Rectal smooth muscle tissue (tissue), 1 donor: ENCODE results near the gene ZNF467.

Experiments
- H3K27ac ChIP-seq: one replicate; pipeline ENCODE4 v1.7.0; 2013; ENCODE audit warnings: low read depth, low read length, inconsistent platforms
- H3K27me3 ChIP-seq: one replicate; pipeline ENCODE4 v1.7.0; 2013; ENCODE audit warnings: low read length; ENCODE audit not compliant: control insufficient read depth, insufficient read depth
- H3K36me3 ChIP-seq: one replicate; pipeline ENCODE4 v1.7.0; 2013; ENCODE audit warnings: low read length; ENCODE audit not compliant: control insufficient read depth, insufficient read depth
- H3K4me1 ChIP-seq: one replicate; pipeline ENCODE4 v1.7.0; 2013; ENCODE audit warnings: low read length; ENCODE audit not compliant: control insufficient read depth, insufficient read depth
- H3K4me3 ChIP-seq: one replicate; pipeline ENCODE4 v1.7.0; 2013; ENCODE audit warnings: low read length
- H3K9ac ChIP-seq: one replicate; pipeline ENCODE4 v1.7.0; 2013; ENCODE audit warnings: low read length

ZNF467 gene

GRCh38 chr7:149771720-149772240 lies 1.6 kb downstream of the ZNF467 start:
- Histone ChIP-seq H3K9ac (peak overlapping the region; percentile 21), H3K27me3 (no peaks in the 10 kb centered on the region), H3K4me3 (peak overlapping the region; percentile 80), H3K27ac (peak overlapping the region; percentile 72), H3K36me3 (no peaks in the 10 kb centered on the region), H3K4me1 (no peaks in the 10 kb centered on the region)

DNA sequence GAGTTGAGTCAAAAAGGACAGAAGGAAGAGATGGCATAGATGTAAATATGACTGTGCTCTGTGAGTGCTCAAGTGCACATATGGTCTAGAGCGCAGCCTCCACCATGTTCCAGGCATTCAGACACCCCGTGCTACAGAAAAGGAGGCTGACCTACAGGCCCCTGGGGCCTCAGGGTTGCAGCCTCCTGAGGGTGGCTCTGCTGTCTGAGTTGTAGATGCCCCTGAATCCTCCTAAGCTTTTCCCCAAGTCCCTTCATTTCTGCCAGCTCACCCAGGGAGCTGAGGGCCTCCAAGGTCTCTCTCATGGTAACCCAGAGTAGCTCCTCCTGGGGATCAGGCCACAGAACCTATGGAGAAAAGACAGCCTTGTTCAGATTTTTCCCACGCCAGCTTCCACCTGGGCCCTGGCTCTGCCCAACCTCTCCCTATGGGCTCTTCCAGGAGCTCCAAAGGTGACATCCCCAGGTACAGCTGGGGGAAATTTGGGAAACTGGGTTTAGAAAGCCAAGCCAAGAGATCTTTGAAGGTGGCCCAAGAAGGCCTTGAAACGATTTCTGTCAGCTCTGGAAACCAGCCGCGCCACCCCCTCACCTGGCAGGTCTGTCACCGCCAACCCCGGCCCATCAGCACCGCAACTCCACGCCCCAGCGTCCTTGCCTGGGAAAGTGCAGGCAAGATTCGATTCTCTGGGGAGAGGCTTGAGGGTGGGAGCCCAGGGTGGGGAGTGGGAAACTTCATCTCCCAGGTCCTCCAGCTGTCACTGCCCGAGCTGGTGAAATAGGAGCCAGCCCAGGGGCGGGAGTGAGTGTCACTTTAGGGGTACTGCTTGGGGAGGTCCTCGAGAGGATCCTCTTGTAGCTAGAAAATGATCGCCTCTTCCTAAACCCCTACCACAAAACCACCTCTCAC lies 2.4 kb downstream of the ZNF467 start:
- Histone ChIP-seq H3K36me3 (no peaks in the 10 kb centered on the region), H3K27ac (peak overlapping the region; percentile 56), H3K9ac (no peak overlapping the region), H3K27me3 (no peaks in the 10 kb centered on the region), H3K4me3 (peak overlapping the region; percentile 64), H3K4me1 (no peaks in the 10 kb centered on the region)

DNA sequence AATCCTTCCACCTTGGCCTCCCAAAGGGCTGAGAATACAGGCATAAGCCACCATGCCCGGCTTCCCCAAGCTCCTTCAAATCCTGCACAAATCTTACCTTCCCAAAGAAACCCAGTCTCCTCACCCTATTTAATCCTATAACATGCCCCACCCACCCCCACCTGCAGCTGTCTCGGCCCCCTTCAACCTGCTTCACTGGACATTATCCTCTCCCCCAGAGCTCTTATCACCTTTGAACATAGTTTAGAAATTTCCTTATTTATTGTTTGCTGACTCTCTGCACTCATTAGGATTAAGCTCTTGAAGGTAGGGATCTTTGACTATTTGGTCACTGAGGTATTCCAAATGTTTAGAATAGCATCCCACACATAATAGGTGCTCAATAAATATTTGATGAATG lies 3.5 kb downstream of the ZNF467 start:
- no peak overlapping the region for H3K9ac ChIP-seq
- no peaks in the 10 kb centered on the region for H3K36me3 ChIP-seq
- no peak overlapping the region for H3K27ac ChIP-seq
- H3K4me3 ChIP-seq, result no peak overlapping the region
- no peaks in the 10 kb centered on the region for H3K27me3 ChIP-seq
- no peaks in the 10 kb centered on the region for H3K4me1 ChIP-seq

GRCh38 chr7:149768931-149769330 lies 4.5 kb downstream of the ZNF467 start:
- Histone ChIP-seq H3K9ac (no peak overlapping the region), H3K27me3 (no peaks in the 10 kb centered on the region), H3K4me1 (no peaks in the 10 kb centered on the region), H3K36me3 (no peaks in the 10 kb centered on the region), H3K4me3 (no peak overlapping the region), H3K27ac (no peak overlapping the region)

DNA sequence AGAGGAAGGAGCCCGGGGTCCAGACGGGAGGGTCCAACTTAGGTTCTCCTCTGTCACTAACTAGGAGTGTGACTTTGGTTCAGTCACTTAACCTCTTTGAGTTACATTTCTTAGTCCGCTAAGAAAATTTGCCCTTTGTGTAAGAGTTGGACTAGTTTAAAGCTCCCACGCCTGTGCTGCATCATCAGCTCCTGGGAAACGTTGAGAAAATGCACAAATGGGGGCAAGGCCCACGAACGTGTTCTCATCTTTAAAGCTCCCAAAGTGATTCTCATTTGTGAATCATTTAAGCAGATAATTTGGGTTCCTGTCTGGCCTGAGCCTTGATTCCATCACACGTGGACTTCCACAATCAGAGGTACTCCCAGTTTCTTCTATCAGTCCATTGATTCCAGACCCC lies 6.3 kb downstream of the ZNF467 start:
- no peak overlapping the region for H3K4me3 ChIP-seq
- H3K27me3 ChIP-seq, result no peaks in the 10 kb centered on the region
- H3K4me1 ChIP-seq, result no peaks in the 10 kb centered on the region
- no peaks in the 10 kb centered on the region for H3K36me3 ChIP-seq
- H3K27ac ChIP-seq, result no peak overlapping the region
- H3K9ac ChIP-seq, result no peak overlapping the region

DNA sequence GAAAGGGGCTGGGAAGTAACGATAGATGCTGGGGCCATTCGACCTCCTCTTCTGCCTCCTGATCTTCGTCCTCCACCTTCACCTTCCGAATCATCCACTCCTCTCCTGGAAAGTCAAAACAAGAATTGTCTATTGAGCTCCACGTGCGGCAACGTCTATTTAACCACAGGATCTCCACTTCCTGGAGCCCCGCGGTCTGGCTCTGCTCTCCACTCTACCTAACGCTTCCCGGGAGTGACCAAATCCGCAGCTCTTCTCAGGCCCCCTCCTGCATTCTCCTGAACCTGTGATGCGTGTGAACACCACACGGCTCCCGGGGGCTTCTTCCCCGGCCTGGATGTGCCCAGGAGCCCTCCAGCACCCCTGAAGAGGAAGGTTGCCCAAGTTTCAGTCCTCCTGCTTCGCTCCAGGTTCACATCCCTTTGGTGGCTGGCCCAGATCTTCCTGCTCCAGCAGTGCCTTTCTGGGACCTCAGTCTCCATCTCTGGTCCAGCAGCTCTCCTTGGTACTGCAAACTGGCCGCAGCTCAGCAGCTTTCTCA lies 7.2 kb downstream of the ZNF467 start:
- Histone ChIP-seq H3K27ac (no peak overlapping the region), H3K36me3 (no peaks in the 10 kb centered on the region), H3K4me3 (no peak overlapping the region), H3K9ac (no peak overlapping the region), H3K27me3 (no peaks in the 10 kb centered on the region), H3K4me1 (no peaks in the 10 kb centered on the region)

DNA sequence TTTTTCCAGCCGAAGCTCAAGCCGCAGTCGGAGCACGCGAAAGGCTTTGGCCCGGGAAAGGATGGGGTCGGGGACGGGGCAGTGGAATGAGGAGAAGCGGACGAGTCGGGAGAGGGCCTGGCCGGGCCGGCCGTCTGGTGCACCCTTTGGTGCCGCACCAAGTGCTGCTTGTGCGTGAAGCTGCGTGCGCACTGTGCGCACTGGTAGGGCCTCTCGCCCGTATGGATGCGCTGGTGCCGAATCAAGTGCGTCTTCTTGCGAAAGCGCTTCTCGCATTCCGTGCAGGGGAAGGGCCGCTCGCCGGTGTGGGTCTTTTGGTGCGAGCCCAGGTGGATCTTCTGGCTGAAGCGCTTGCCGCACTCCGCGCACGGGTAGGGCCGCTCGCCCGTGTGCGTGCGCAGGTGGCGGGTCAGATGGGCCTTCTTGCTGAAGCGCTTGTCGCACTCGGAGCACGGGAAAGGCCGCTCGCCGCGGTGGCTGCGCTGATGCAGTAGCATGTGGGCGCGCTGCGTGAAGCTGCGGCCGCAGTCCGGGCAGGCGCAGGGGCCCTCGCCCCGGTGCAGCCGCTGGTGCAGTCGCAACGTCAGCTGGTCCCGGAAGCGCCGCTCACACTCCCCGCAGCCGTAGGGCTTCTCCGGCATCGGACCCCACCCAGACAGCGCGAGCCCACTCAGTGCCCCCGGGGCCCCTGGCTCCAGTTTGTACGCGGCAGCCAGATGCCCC lies 7.8 kb downstream of the ZNF467 start:
- no peaks in the 10 kb centered on the region for H3K36me3 ChIP-seq
- no peaks in the 10 kb centered on the region for H3K4me1 ChIP-seq
- no peak overlapping the region for H3K9ac ChIP-seq
- H3K27ac ChIP-seq, result no peak overlapping the region
- no peak overlapping the region for H3K4me3 ChIP-seq
- H3K27me3 ChIP-seq, result no peaks in the 10 kb centered on the region

GRCh38 chr7:149764481-149765398 lies 8.6 kb downstream of the ZNF467 start:
- no peak overlapping the region for H3K4me3 ChIP-seq
- H3K36me3 ChIP-seq, result no peaks in the 10 kb centered on the region
- no peaks in the 10 kb centered on the region for H3K27me3 ChIP-seq

GRCh38 chr7:149763563-149764240 lies 9.7 kb downstream of the ZNF467 start:
- Histone ChIP-seq H3K27ac (no peak overlapping the region), H3K4me3 (no peak overlapping the region), H3K9ac (no peak overlapping the region), H3K27me3 (no peaks in the 10 kb centered on the region), H3K36me3 (no peaks in the 10 kb centered on the region), H3K4me1 (no peaks in the 10 kb centered on the region)

More at GRCh38 chr7:149764481-149765398, 8.6 kb downstream of the ZNF467 start:
- H3K27ac ChIP-seq, result no peak overlapping the region
- no peaks in the 10 kb centered on the region for H3K4me1 ChIP-seq
- no peak overlapping the region for H3K9ac ChIP-seq

DNA sequence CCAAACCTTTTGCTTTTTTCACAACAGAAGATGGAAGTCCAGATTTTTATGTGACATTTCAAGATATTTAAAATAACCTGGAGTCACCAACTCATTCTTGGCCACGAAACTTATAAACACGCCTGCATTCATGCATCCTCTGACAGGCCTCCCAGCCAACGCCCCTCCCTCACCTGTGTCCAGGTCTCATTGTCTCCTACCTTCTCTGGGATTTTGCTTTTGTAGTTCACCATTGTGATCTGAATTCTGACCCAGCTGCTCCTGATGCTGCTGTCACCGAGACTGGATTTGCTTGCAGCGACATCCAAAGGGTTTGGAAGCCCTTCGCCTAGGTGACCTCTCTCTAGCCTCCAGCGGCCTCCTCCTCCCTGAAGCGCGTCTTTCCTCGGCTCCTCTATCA lies 10.8 kb downstream of the ZNF467 start:
- no peak overlapping the region for H3K9ac ChIP-seq
- no peaks in the 10 kb centered on the region for H3K27me3 ChIP-seq
- H3K36me3 ChIP-seq, result no peaks in the 10 kb centered on the region
- no peak overlapping the region for H3K27ac ChIP-seq
- H3K4me1 ChIP-seq, result no peaks in the 10 kb centered on the region
- no peak overlapping the region for H3K4me3 ChIP-seq

- H3K4me3 ChIP-seq, result no peak overlapping the region
These were observed 11.3 kb downstream of the ZNF467 start for GRCh38 chr7:149762089-149762488.

More at GRCh38 chr7:149762089-149762488, 11.3 kb downstream of the ZNF467 start:
- no peaks in the 10 kb centered on the region for H3K4me1 ChIP-seq
- no peak overlapping the region for H3K27ac ChIP-seq
- H3K36me3 ChIP-seq, result no peaks in the 10 kb centered on the region
- H3K9ac ChIP-seq, result no peak overlapping the region
- H3K27me3 ChIP-seq, result no peaks in the 10 kb centered on the region
